Measurements from ENCODE around the gene GMPS. TPM values are rescaled to one million over a fixed set of nuclear protein-coding genes. Genes with fewer than 3 reads are reported as not detected.
"Not testable (repeated sequence)": the region's sequence is repeated elsewhere in the genome, so short reads cannot be mapped to it uniquely, and the experiment has no call there.

Gene GMPS
- total RNA-seq, 1 donor from 2014 or later: 56.4 TPM

DNA sequence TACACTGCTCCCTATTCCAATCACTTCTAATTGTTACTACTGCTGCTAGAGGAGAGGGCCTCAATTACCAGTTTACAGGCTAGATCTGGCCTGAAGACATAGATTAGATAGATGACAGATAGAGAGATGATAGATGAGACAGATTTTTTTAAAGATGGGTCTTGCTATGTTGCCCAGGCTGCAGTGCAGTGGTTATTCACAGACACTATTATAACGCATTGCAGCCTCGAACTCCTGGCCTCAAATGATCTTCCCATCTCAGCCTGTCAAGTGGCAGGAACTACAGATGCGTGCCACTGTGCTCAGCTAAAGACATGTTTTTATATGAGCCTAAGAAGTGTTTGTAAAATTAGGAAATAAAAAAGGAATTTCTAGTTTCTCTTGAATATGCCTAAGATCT is 22.5 kb upstream of the GMPS start:
- no peaks in the 10 kb centered on the region for H3K9me3 Mint-ChIP-seq (ENCODE audit: low read depth)
- peaks cover 61% of the 10 kb centered on the region for H3K4me1 Mint-ChIP-seq (ENCODE audit: low read depth)
- TF ChIP-seq, protein P1, sequence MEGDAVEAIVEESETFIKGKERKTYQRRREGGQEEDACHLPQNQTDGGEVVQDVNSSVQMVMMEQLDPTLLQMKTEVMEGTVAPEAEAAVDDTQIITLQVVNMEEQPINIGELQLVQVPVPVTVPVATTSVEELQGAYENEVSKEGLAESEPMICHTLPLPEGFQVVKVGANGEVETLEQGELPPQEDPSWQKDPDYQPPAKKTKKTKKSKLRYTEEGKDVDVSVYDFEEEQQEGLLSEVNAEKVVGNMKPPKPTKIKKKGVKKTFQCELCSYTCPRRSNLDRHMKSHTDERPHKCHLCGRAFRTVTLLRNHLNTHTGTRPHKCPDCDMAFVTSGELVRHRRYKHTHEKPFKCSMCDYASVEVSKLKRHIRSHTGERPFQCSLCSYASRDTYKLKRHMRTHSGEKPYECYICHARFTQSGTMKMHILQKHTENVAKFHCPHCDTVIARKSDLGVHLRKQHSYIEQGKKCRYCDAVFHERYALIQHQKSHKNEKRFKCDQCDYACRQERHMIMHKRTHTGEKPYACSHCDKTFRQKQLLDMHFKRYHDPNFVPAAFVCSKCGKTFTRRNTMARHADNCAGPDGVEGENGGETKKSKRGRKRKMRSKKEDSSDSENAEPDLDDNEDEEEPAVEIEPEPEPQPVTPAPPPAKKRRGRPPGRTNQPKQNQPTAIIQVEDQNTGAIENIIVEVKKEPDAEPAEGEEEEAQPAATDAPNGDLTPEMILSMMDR (IDR thresholded peaks at IDR 0.05): no peak
- H3K27ac Mint-ChIP-seq (ENCODE audit: unreplicated experiment): peak overlapping the region; percentile 43
- no peak overlapping the region for H3K4me3 Mint-ChIP-seq (ENCODE audit: unreplicated experiment)
- peaks cover 4% of the 10 kb centered on the region for H3K36me3 Mint-ChIP-seq (ENCODE audit: low read depth)
- DNase-seq (ENCODE audit: low spot score): no peak
- no peaks in the 10 kb centered on the region for H3K27me3 Mint-ChIP-seq (ENCODE audit: low read depth)

- H3K27ac Mint-ChIP-seq (ENCODE audit: unreplicated experiment); H3K27me3 Mint-ChIP-seq (ENCODE audit: low read depth); H3K4me3 Mint-ChIP-seq (ENCODE audit: unreplicated experiment); H3K36me3 Mint-ChIP-seq (ENCODE audit: low read depth); H3K9me3 Mint-ChIP-seq (ENCODE audit: low read depth); DNase-seq (ENCODE audit: low spot score): not testable (repeated sequence)
- H3K4me1 Mint-ChIP-seq (ENCODE audit: low read depth): peaks cover 56% of the 10 kb centered on the region
Observed at GRCh38 chr3:155849404-155849803, 21.0 kb upstream of the GMPS start.

DNA sequence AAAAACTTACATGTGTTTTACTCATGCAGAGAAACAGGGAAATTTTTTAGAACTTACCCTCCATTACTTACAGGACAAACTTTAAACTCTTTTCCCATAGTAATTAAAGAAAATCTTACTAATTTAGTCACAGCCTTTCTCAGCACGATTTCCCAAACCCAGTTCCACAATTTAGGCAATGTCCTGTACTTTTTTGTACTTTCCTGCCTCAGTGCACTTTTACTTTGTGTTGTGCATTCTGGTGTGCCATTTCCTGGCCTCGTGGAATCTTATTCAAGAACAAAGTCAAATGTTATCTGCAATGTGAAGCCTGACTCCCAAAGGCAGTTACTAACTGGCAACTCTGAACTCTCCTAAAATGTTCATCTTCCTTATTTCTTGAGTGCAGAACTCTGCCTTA is 18.1 kb upstream of the GMPS start:
- Mint-ChIP-seq H3K9me3 (ENCODE audit: low read depth) (peaks cover 4% of the 10 kb centered on the region), H3K27me3 (ENCODE audit: low read depth) (no peaks in the 10 kb centered on the region), H3K4me3 (ENCODE audit: unreplicated experiment) (peak overlapping the region; percentile 97), H3K4me1 (ENCODE audit: low read depth) (peaks cover 48% of the 10 kb centered on the region), H3K27ac (ENCODE audit: unreplicated experiment) (peak overlapping the region; percentile 66), H3K36me3 (ENCODE audit: low read depth) (peaks cover 7% of the 10 kb centered on the region)
- TF ChIP-seq, protein P1 (IDR thresholded peaks at IDR 0.05): no peak
- DNase-seq (ENCODE audit: low spot score): no peak

DNA sequence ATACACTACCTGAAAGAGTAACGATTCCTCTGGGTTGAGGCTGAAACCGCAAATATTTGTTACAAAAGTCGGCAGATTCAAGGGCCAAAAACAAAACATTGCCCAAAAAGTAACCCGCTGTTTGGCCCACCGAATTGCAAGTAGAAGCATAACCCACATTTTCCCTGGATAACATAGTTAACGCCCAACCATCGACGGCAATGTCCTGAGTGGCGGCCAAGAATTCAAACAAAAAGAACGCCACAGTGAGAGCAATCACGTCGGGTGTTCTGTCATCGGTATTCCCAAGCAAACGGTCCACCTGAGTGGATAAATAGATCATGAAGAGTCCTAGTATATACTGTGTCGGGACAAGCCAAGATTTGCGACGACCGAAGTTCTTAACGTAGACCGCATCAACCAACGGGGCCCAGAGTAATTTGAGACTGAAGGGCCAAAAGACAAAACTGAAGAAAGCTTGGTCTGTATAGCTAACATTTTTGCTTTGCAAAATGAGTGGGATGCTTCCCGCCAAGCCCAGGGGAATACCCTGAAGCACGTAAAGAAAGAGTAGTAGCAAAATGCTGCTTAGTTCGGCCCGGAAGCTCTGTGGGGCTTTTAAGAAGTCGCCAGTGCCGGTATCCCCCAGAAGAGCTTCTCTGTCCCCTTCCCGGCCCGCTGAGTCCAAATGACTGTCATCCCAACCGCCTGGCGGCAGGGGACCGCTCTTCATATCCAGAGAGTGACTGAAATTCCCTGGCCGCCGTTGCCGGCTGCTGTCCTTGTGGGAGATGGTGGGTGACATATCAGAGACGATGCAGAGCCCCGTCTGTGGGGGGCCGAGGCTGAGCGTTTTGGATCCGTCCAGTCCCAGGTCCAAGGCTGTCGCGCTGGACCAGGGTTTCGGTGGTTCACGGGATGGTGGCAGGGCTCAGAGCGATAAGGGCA is 17.0 kb upstream of the GMPS start:
- Mint-ChIP-seq H3K36me3 (ENCODE audit: low read depth) (peaks cover 5% of the 10 kb centered on the region), H3K27ac (ENCODE audit: unreplicated experiment) (peak overlapping the region; percentile 99), H3K27me3 (ENCODE audit: low read depth) (no peaks in the 10 kb centered on the region), H3K4me3 (ENCODE audit: unreplicated experiment) (peak overlapping the region; percentile 97), H3K9me3 (ENCODE audit: low read depth) (peaks cover 4% of the 10 kb centered on the region), H3K4me1 (ENCODE audit: low read depth) (peaks cover 40% of the 10 kb centered on the region)
- no peak for DNase-seq (ENCODE audit: low spot score)
- TF ChIP-seq, protein P1 (IDR thresholded peaks at IDR 0.05): peak; percentile 45

DNA sequence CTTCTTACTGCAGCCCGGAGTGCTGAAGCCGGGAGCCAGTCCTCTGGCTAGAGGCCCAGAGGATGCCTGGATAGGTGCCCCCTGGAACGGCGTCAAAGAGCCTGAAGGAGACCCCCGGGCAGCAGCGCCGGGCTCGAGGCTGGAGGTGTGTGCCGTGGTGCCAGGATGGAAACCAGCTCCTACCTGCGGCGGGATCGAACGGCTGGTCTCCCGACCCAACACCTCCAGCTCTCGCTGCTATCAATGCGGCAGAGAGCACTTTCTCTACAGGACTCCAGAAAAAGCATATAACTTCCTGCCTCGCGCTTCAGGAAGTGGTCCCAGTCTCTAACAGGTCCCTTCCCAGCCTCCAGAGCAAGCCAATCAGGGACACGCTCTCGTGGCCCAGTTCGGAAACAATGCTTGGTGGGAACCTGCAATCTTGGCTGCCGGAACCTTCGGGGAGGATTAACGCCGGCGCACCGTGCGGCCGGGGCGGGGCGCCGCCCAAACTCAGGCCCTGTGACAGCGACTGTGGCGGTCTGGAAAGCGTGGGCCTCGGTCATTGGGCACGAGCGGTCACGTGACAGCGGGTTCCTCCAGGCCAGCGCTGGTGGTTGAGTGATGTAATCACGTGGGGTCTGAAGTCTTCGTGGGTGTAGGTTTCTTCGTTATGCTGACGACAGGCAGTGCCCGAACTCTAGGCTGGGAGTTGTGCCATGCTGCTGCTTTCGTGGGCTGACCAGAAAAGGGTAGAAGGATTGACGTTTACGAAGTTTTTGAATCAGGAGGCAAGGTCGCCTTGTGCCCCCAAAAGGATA is 16.1 kb upstream of the GMPS start, which contains the start of gene SLC33A1:
Gene SLC33A1, minus strand, starts transcription at position 287 of the 800 bp plus-strand sequence. CDS start 430 bp downstream, outside the sequence.
- peak; percentile 99 for DNase-seq (ENCODE audit: low spot score)
- Mint-ChIP-seq H3K4me1 (ENCODE audit: low read depth) (peaks cover 35% of the 10 kb centered on the region), H3K36me3 (ENCODE audit: low read depth) (peaks cover 5% of the 10 kb centered on the region), H3K27ac (ENCODE audit: unreplicated experiment) (peak within 1 kb of the TSS; percentile 99), H3K4me3 (ENCODE audit: unreplicated experiment) (peak within 1 kb of the TSS; percentile 97), H3K27me3 (ENCODE audit: low read depth) (no peaks in the 10 kb centered on the region), H3K9me3 (ENCODE audit: low read depth) (peaks cover 4% of the 10 kb centered on the region)
- TF ChIP-seq, protein P1 (IDR thresholded peaks at IDR 0.05): no peak
